ENCODE data around the gene MFRP. TPM values are rescaled to one million over a fixed set of nuclear protein-coding genes. Genes with fewer than 3 reads are reported as not detected.
A peak's percentile ranks its signal among the peaks of the same experiment; 100 is the strongest.

The MFRP gene
- total and polyA plus RNA-seq, 10 of the 15 experiments (the other 5 are each of a cell fraction or from before 2014, with no cell fraction given) = not detected

- TF ChIP-seq, protein P1, sequence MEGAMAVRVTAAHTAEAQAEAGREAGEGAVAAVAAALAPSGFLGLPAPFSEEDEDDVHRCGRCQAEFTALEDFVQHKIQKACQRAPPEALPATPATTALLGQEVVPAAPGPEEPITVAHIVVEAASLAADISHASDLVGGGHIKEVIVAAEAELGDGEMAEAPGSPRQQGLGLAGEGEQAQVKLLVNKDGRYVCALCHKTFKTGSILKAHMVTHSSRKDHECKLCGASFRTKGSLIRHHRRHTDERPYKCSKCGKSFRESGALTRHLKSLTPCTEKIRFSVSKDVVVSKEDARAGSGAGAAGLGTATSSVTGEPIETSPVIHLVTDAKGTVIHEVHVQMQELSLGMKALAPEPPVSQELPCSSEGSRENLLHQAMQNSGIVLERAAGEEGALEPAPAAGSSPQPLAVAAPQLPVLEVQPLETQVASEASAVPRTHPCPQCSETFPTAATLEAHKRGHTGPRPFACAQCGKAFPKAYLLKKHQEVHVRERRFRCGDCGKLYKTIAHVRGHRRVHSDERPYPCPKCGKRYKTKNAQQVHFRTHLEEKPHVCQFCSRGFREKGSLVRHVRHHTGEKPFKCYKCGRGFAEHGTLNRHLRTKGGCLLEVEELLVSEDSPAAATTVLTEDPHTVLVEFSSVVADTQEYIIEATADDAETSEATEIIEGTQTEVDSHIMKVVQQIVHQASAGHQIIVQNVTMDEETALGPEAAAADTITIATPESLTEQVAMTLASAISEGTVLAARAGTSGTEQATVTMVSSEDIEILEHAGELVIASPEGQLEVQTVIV (IDR thresholded peaks at IDR 0.05; ENCODE audit: borderline replicate concordance, partially characterized antibody) = peak; percentile 33
- TF ChIP-seq ZBED1 (IDR thresholded peaks at IDR 0.05; ENCODE audit: borderline replicate concordance) = no peak
- TF ChIP-seq IRF5 (IDR thresholded peaks at IDR 0.05; ENCODE audit: borderline replicate concordance) = no peak
- no peak for TF ChIP-seq TBL1XR1 (IDR thresholded peaks at IDR 0.05; ENCODE audit: low read depth, low read length)
- peak; percentile 80; the same call in 1 of the 2 replicates for TF ChIP-seq HDGF (IDR thresholded peaks at IDR 0.05)
- no peak for TF ChIP-seq ETV6 (conservative IDR thresholded peaks at IDR 0.05 in 1 of 2, IDR thresholded peaks at IDR 0.05 in 1 of 2; ENCODE audit: borderline replicate concordance in 1 of 2, low read depth in 1 of 2)
- no peak for TF ChIP-seq PML (IDR thresholded peaks at IDR 0.05; ENCODE audit: low read length)
- no peak for TF ChIP-seq PBX3 (IDR thresholded peaks at IDR 0.05; ENCODE audit: insufficient replicate concordance, low read depth, low read length)
- no peak for TF ChIP-seq BCLAF1 (IDR thresholded peaks at IDR 0.05)
- no peak; the same call in 1 of the 2 replicates for TF ChIP-seq SIN3A (IDR thresholded peaks at IDR 0.05; ENCODE audit: low read depth, low read length)
- no peak for TF ChIP-seq ZNF217 (IDR thresholded peaks at IDR 0.05)
- TF ChIP-seq JUND (IDR thresholded peaks at IDR 0.05; ENCODE audit: low read depth, low read length) = no peak
- TF ChIP-seq IRF3 (IDR thresholded peaks at IDR 0.05) = peak; percentile 77
- TF ChIP-seq BRCA1 (IDR thresholded peaks at IDR 0.05; ENCODE audit: low read depth, low read length) = no peak
- TF ChIP-seq NFYA (IDR thresholded peaks at IDR 0.05; ENCODE audit: borderline replicate concordance, low read depth, low read length) = peak; percentile 73
- TF ChIP-seq IKZF2 (IDR thresholded peaks at IDR 0.05) = no peak
- TF ChIP-seq KAT2A (conservative IDR thresholded peaks at IDR 0.05; ENCODE audit: control insufficient read depth, low read depth, low read length) = no peak
- 0 out of 4 replicates have a peak, but pooled peaks have one; percentile 12 to 22 for TF ChIP-seq BHLHE40 (IDR thresholded peaks at IDR 0.05; ENCODE audit: borderline replicate concordance in 1 of 2, low read depth in 2 of 2, low read length in 1 of 2)
- TF ChIP-seq SIX5 (IDR thresholded peaks at IDR 0.05; ENCODE audit: low read depth, low read length, severe bottlenecking) = no peak
Measured at GRCh38 chr11:119334174-119334930, 12.2 kb downstream of the MFRP start, which contains the start of gene RNF26 (continued).
